NB4 (cell line): ENCODE measurements around the gene PRKRA.

Source experiments
- CTCF ChIP-seq: IDR thresholded peaks from one replicate; pipeline ENCODE4 v1.5.1; 2012; ENCODE audit warnings: low read depth, low read length
- POLR2A ChIP-seq: IDR thresholded peaks from 2 replicates; pipeline ENCODE4 v1.6.1; 2011; ENCODE audit warnings: mild to moderate bottlenecking; ENCODE audit not compliant: insufficient read length; ENCODE audit errors: extremely low read depth
- TF ChIP-seq, protein P1 (sequence below): IDR thresholded peaks from 2 replicates; pipeline ENCODE4 v1.6.1; 2011; ENCODE audit warnings: low read depth, low read length

GRCh38 chr2:178436662-178437061 lies 14.3 kb downstream of the PRKRA start:
- TF ChIP-seq CTCF (no peak), POLR2A (no peak)
- TF ChIP-seq, protein P1, sequence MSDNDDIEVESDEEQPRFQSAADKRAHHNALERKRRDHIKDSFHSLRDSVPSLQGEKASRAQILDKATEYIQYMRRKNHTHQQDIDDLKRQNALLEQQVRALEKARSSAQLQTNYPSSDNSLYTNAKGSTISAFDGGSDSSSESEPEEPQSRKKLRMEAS, result no peak
